Skeletal muscle tissue (tissue), 4 donors: ENCODE measurements around the gene ANKS3. TPM values are rescaled to one million over a fixed set of nuclear protein-coding genes. Genes with fewer than 3 reads are reported as not detected.

Source experiments
- H3K27ac ChIP-seq: one replicate; pipeline ENCODE4 v1.7.0; 2013; ENCODE audit warnings: mild to moderate bottlenecking, low read depth, low read length, inconsistent platforms
- H3K27me3 ChIP-seq, 3 donors: one replicate each; pipeline ENCODE4 v1.7.0; 2013; ENCODE audit warnings: low read length in 3 of 3; ENCODE audit not compliant: control insufficient read depth in 3 of 3, insufficient read depth in 3 of 3
- H3K36me3 ChIP-seq, 3 donors: one replicate each; pipeline ENCODE4 v1.7.0; 2013; ENCODE audit warnings: low read length in 3 of 3; ENCODE audit not compliant: control insufficient read depth in 3 of 3, insufficient read depth in 3 of 3
- H3K4me1 ChIP-seq, 3 donors: one replicate each; pipeline ENCODE4 v1.7.0; 2013; ENCODE audit warnings: low read length in 3 of 3, mild to moderate bottlenecking in 3 of 3; ENCODE audit not compliant: control insufficient read depth in 3 of 3, insufficient read depth in 3 of 3
- H3K4me3 ChIP-seq, 3 donors: one replicate each; pipeline ENCODE4 v1.7.0; 2013; ENCODE audit warnings: low read length in 3 of 3
- H3K9ac ChIP-seq, 3 donors: one replicate each; pipeline ENCODE4 v1.7.0; 2013; ENCODE audit warnings: low read length in 3 of 3, mild to moderate bottlenecking in 3 of 3, moderate library complexity in 2 of 3, low read depth in 1 of 3
- H3K9me3 ChIP-seq, 3 donors: one replicate each; pipeline ENCODE4 v1.7.0; 2013; ENCODE audit warnings: low read length in 3 of 3; ENCODE audit not compliant: control insufficient read depth in 3 of 3
- total RNA-seq: library from RNA; depleted of rRNA; stranded (reverse); fragments of >200 nt; gene quantifications from one replicate; pipeline ENCODE4 v1.2.3, GENCODE V29; 2014
- donor health status: Osteomylitis.

ANKS3 gene
- 15.1 TPM for total RNA-seq

DNA sequence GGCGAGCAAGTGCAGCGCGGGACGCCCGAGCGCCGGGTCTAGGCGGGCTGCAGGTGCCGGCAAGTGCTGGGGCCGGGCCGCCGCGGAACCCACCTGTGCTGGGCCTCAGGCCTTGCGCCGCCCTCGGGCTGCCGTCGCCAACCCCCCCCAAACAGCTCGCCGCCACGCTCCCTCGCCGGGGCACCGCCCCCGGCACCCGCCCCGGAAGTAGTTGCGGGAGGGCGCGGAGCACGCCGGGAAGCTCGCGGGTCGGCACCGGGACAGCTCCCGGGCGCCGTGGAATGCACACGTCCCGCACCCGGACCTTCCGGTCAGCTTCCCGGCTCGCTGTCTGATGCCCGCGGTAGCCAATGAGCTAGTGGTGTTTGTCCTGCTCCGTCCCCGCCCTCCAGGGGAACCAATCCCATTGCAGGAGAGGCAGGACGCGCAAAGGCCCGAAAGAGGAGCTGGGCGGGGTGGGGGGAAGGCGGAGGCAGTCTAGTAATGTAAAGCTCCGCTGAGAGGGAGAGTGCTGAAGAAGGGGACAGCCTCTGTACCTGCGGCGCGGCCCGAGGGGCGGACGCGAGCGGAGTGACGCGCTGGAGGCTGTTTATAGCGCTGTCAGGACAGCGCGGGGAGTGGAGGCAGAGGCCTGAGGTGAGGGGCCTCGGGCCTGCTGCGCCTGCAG, at the start of gene ANKS3, which contains the start of gene DNAAF8:
Gene ANKS3, minus strand, starts transcription at position 209 of the 667 bp plus-strand sequence. CDS start 4,122 bp downstream, outside the sequence.
Gene DNAAF8, plus strand, starts transcription at position 475 of the 667 bp plus-strand sequence. CDS start 1,978 bp downstream, outside the sequence.
- Histone ChIP-seq H3K27me3 (peaks cover 0 to 2% (median 0%) of the 10 kb centered on the region in 3 donors), H3K9me3 (no peaks in the 10 kb centered on the region), H3K27ac (peak within 1 kb of the TSS; percentile 86), H3K9ac (peak within 1 kb of the TSS; percentile 77 to 91 (median 86)), H3K4me1 (peaks cover 6 to 20% (median 8%) of the 10 kb centered on the region in 3 donors), H3K36me3 (peaks cover 6 to 15% (median 10%) of the 10 kb centered on the region in 3 donors), H3K4me3 (peak within 1 kb of the TSS; percentile 90 to 98 (median 95))

DNA sequence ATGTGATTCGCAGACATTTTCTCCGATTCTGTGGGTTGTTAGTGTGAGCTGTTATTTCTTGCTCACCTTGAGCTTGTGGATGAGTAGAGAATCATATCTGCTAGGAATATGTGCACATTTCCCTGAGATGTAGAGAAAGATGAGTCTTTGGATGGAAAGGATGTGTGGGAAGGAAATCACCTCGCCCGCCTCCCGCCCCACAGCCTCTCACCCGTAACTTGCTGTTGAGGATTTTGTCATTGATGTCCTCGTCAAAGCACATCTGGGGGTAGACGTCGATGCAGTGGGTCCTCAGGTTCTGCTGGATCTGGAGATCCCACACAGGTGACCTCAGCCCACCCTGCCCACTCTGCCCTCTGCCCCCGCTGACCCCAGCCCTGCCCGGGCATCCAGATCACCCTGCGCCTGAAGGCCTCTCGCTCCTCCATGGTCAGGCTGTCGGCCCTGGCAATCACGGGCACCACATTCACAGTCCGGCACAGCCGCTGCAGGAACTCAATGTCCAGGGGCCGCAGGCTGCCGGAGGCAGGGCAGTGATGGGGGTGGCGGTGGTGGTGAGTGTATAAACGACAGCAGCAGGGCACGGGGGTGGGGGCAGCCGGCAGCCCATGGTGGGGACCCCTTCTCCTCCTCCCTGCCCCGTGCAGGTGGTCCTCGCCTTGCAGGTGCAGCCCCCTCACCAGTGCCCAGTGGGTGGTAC, 49.3 kb upstream of the ANKS3 start:
- H3K9me3 ChIP-seq: no peaks in the 10 kb centered on the region
- no peak overlapping the region for H3K9ac ChIP-seq
- no peaks in the 10 kb centered on the region for H3K27me3 ChIP-seq

DNA sequence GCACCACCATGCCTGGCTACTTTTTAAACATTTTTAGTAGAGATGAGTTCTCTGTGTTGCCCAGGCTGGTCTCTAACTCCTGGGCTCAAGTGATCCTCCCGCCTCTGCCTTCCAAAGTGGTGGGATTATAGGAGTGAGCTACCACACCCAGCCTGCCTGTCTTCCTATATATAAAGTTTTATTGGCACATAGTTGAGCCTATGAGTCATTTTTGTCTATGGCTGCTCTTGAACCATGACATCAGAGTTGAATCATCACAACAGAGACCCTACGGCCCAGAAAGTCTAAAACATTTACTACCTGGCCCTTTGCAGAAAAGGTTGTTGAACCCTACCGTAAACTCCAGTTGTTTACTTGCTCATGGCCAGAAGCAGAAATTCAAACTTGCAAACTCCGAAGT, 46.2 kb upstream of the ANKS3 start:
- no peak overlapping the region for H3K9ac ChIP-seq
- no peaks in the 10 kb centered on the region for H3K4me1 ChIP-seq
- no peaks in the 10 kb centered on the region for H3K36me3 ChIP-seq
- H3K9me3 ChIP-seq: no peaks in the 10 kb centered on the region
- no peak overlapping the region for H3K4me3 ChIP-seq
- no peak overlapping the region for H3K27ac ChIP-seq
- H3K27me3 ChIP-seq: no peaks in the 10 kb centered on the region

More for the DNA sequence above, 49.3 kb upstream of the ANKS3 start:
- H3K36me3 ChIP-seq: no peaks in the 10 kb centered on the region
- H3K4me3 ChIP-seq: no peak overlapping the region
- H3K4me1 ChIP-seq: no peaks in the 10 kb centered on the region
- H3K27ac ChIP-seq: no peak overlapping the region

GRCh38 chr16:4778050-4778392, 44.0 kb upstream of the ANKS3 start:
- Histone ChIP-seq H3K4me1 (no peaks in the 10 kb centered on the region), H3K27ac (no peak overlapping the region), H3K27me3 (no peaks in the 10 kb centered on the region), H3K4me3 (no peak overlapping the region), H3K9ac (no peak overlapping the region), H3K36me3 (no peaks in the 10 kb centered on the region), H3K9me3 (no peaks in the 10 kb centered on the region)

- Histone ChIP-seq H3K27me3 (no peaks in the 10 kb centered on the region), H3K9me3 (no peaks in the 10 kb centered on the region), H3K36me3 (no peaks in the 10 kb centered on the region), H3K4me3 (no peak overlapping the region), H3K4me1 (no peaks in the 10 kb centered on the region), H3K9ac (no peak overlapping the region), H3K27ac (no peak overlapping the region)
These were observed 43.4 kb upstream of the ANKS3 start for GRCh38 chr16:4777339-4778049.

DNA sequence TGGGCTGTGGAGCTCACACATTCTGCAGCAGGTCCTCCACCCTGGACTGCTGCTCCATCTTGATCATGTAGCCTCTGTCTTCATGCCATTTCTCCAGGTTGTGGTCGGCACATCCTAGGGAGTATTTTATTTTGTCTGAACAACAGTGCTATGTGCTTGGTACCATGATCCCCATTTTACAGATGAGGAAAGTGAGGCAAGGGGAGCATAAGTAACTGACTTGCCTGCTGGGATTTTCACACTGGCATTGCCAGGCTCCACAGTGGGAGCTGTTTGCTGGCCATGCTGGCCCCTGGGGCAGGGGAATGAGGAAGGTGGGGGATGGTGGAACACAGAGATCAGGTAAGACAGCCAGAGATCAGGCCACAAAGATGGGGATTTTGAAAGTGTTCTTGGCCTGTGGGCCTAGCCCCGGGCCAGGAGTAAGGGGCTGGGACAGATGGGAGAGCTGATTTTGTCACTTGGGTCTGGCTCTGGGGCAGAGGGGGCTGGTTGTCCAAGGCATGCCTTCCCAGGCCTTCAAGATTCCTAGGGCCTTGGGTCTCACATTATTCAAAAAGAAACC, 42.2 kb upstream of the ANKS3 start:
- Histone ChIP-seq H3K9ac (no peak overlapping the region), H3K9me3 (no peaks in the 10 kb centered on the region), H3K27me3 (no peaks in the 10 kb centered on the region), H3K4me1 (no peaks in the 10 kb centered on the region), H3K27ac (no peak overlapping the region), H3K36me3 (no peaks in the 10 kb centered on the region), H3K4me3 (no peak overlapping the region)

DNA sequence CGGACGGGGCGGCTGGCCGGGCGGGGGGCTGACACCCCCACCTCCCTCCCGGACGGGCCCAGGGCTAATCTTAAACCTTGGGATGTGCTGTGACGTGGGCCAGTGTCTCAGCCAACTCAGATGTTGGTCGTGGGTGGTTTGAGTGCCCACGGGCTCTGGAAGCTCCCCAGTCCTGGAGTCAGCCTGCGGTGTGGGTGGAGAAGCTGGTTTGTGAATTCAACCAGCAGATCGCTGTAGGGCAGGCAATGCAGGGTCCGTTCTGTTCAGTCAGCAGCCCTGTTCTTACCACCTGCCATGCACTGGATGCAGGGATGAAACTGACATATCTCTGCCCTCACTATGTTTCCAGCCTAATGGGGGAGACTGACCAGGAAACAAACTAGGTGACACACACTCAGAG, 40.9 kb upstream of the ANKS3 start:
- no peaks in the 10 kb centered on the region for H3K27me3 ChIP-seq
- no peak overlapping the region for H3K9ac ChIP-seq
- no peaks in the 10 kb centered on the region for H3K4me1 ChIP-seq
- H3K36me3 ChIP-seq: no peaks in the 10 kb centered on the region
- H3K4me3 ChIP-seq: no peak overlapping the region
- H3K9me3 ChIP-seq: no peaks in the 10 kb centered on the region
- H3K27ac ChIP-seq: no peak overlapping the region

- H3K27ac ChIP-seq: no peak overlapping the region
- no peaks in the 10 kb centered on the region for H3K27me3 ChIP-seq
- H3K4me1 ChIP-seq: peaks cover 7 to 16% (median 13%) of the 10 kb centered on the region in 3 donors
- H3K9ac ChIP-seq: no peak overlapping the region
- no peaks in the 10 kb centered on the region for H3K9me3 ChIP-seq
- no peak overlapping the region for H3K4me3 ChIP-seq
- H3K36me3 ChIP-seq: no peaks in the 10 kb centered on the region
These were observed 38.3 kb upstream of the ANKS3 start for GRCh38 chr16:4772351-4772750.

GRCh38 chr16:4771646-4772045, 37.6 kb upstream of the ANKS3 start:
- Histone ChIP-seq H3K27me3 (no peaks in the 10 kb centered on the region), H3K9ac (no peak overlapping the region), H3K4me3 (no peak overlapping the region), H3K27ac (no peak overlapping the region), H3K4me1 (peaks cover 7 to 16% (median 13%) of the 10 kb centered on the region in 3 donors), H3K9me3 (no peaks in the 10 kb centered on the region), H3K36me3 (no peaks in the 10 kb centered on the region)
